Endometrial microvascular endothelial cells (primary cell): ENCODE measurements around the gene ARHGAP25. TPM values are rescaled to one million over a fixed set of nuclear protein-coding genes. Genes with fewer than 3 reads are reported as not detected.

Experiments
- in situ Hi-C: cut with HindIII; loops from 2 replicates; pipeline ENCODE4 v1.10.0; 2017; ENCODE audit warnings: low sequenced_read_pairs, low pct_unique_long_range_greater_than_20kb; ENCODE audit errors: inconsistent ontology term
- total RNA-seq: library from RNA; depleted of rRNA; stranded (reverse); fragments of >200 nt; gene quantifications from one replicate; pipeline ENCODE4 v1.2.3, GENCODE V29; 2015; ENCODE audit errors: inconsistent ontology term

The ARHGAP25 gene
- total RNA-seq, 1 donor from 2014 or later = 20.5 TPM

GRCh38 chr2:68809324-68810240, 75.0 kb downstream of the ARHGAP25 start:
- in situ Hi-C loops = no loop called here

- in situ Hi-C loops = no loop called here
Measured at GRCh38 chr2:68811364-68811763, 76.8 kb downstream of the ARHGAP25 start.

- in situ Hi-C loops = no loop called here
Measured at GRCh38 chr2:68812251-68812650, 77.6 kb downstream of the ARHGAP25 start.

- in situ Hi-C loops = no loop called here
Measured at GRCh38 chr2:68813596-68813995, 79.0 kb downstream of the ARHGAP25 start.

- in situ Hi-C loops = no loop called here
Measured at GRCh38 chr2:68817306-68817705, 82.7 kb downstream of the ARHGAP25 start.

GRCh38 chr2:68819556-68819955, 84.9 kb downstream of the ARHGAP25 start:
- in situ Hi-C loops = no loop called here

- in situ Hi-C loops = no loop called here
Measured at GRCh38 chr2:68822207-68822872, 87.7 kb downstream of the ARHGAP25 start.

GRCh38 chr2:68824831-68825230, 90.2 kb downstream of the ARHGAP25 start:
- in situ Hi-C loops = no loop called here

GRCh38 chr2:68825866-68826265, 91.3 kb downstream of the ARHGAP25 start:
- in situ Hi-C loops = no loop called here

- in situ Hi-C loops = no loop called here
Measured at GRCh38 chr2:68827666-68828065, 93.1 kb downstream of the ARHGAP25 start.

- in situ Hi-C loops = no loop called here
Measured at GRCh38 chr2:68828887-68829708, 94.5 kb downstream of the ARHGAP25 start.

- in situ Hi-C loops = loop anchor here (5.0 kb wide), 1 partner anchor 77 kb away; no protein-coding TSS in a partner anchor
Measured at GRCh38 chr2:68829749-68830148, 95.1 kb downstream of the ARHGAP25 start.

- in situ Hi-C loops = loop anchor here (5.0 kb wide), 1 partner anchor 79 kb away; no protein-coding TSS in a partner anchor
Measured at GRCh38 chr2:68831686-68832232, 97.1 kb downstream of the ARHGAP25 start.

GRCh38 chr2:68832233-68832869, 97.7 kb downstream of the ARHGAP25 start:
- in situ Hi-C loops = loop anchor here (5.0 kb wide), 1 partner anchor 80 kb away; no protein-coding TSS in a partner anchor

- in situ Hi-C loops = loop anchor here (5.0 kb wide), 1 partner anchor 81 kb away; no protein-coding TSS in a partner anchor
Measured at GRCh38 chr2:68833162-68833561, 98.6 kb downstream of the ARHGAP25 start.

GRCh38 chr2:68834737-68835376, 100.2 kb downstream of the ARHGAP25 start:
- in situ Hi-C loops = loop anchor here (5.0 kb wide), 1 partner anchor 83 kb away; no protein-coding TSS in a partner anchor

- in situ Hi-C loops = no loop called here
Measured at GRCh38 chr2:68835621-68836020, 101.0 kb downstream of the ARHGAP25 start.
